Fibroblast of lung (primary cell): ENCODE data around the gene MDFI.

ENCODE experiments used
- CTCF ChIP-seq, 2 donors: IDR thresholded peaks in 1 of 2; conservative IDR thresholded peaks in 1 of 2; 1 replicate in 1 of 2; 2 replicates in 1 of 2; pipeline ENCODE4 v1.5.1; 2011 to 2012; ENCODE audit warnings: low read length in 2 of 2, control low read depth in 1 of 2, inconsistent platforms in 1 of 2, low read depth in 1 of 2, mild to moderate bottlenecking in 1 of 2
- EZH2 ChIP-seq: IDR thresholded peaks from 2 replicates; pipeline ENCODE4 v1.5.1; 2012; ENCODE audit warnings: low read length, control low read depth, mild to moderate bottlenecking; ENCODE audit errors: missing control alignments

GRCh38 chr6:41695825-41696224 lies 57.6 kb downstream of the MDFI start:
- TF ChIP-seq CTCF (conservative IDR thresholded peaks at IDR 0.05 in 1 of 2, IDR thresholded peaks at IDR 0.05 in 1 of 2; ENCODE audit: low read depth in 1 of 2, low read length in 2 of 2) = no peak
- no peak for TF ChIP-seq EZH2
